BJ (cell line): ENCODE measurements around the gene SAP130. TPM values are rescaled to one million over a fixed set of nuclear protein-coding genes. Genes with fewer than 3 reads are reported as not detected.

ENCODE experiments used
- CTCF ChIA-PET: fragments of 350-600 bp; formaldehyde crosslinking; extraction: SDS; loops from one replicate; lab custom pipeline; 2021; ENCODE audit warnings: antibody characterized with exemption, inconsistent platforms; lab: Yijun Ruan, JAX
- POLR2A ChIA-PET: fragments of 300-600 bp; sonication (Branson Sonifier 250); formaldehyde crosslinking; extraction: SDS; loops from one replicate; lab custom pipeline; 2021; ENCODE audit warnings: antibody characterized with exemption; lab: Charles Lee
- DNase-seq: peaks from one replicate; pipeline ENCODE4 v3.0.0-alpha.2; 2011; ENCODE audit warnings: low read depth
- H3K27me3 ChIP-seq: 2 replicates; pipeline ENCODE4 v1.6.0; 2011; ENCODE audit warnings: low read length; ENCODE audit not compliant: control insufficient read depth, insufficient read depth
- H3K36me3 ChIP-seq: 2 replicates; pipeline ENCODE4 v1.5.1; 2011; ENCODE audit warnings: low read length; ENCODE audit not compliant: control insufficient read depth, insufficient read depth
- H3K4me3 ChIP-seq: 2 replicates; pipeline ENCODE4 v1.5.1; 2011; ENCODE audit warnings: low read depth, mild to moderate bottlenecking, control low read depth, low read length
- CTCF ChIP-seq: IDR thresholded peaks from 2 replicates; pipeline ENCODE4 v1.5.1; 2011; ENCODE audit warnings: low read depth, mild to moderate bottlenecking, control low read depth, inconsistent platforms, low read length, moderate library complexity; ENCODE audit not compliant: insufficient read depth
- polyA plus RNA-seq: library from polyadenylated mRNA; depleted of rRNA; stranded (reverse); fragments of >200 nt; gene quantifications from 2 replicates; pipeline ENCODE4 v1.2.3, GENCODE V29; 2011

Gene SAP130
- polyA plus RNA-seq, 1 experiment = 20.4 TPM

GRCh38 chr2:127954857-127955256 lies 73.0 kb downstream of the SAP130 start:
- no peak for DNase-seq
- no peaks in the 10 kb centered on the region for H3K27me3 ChIP-seq
- H3K36me3 ChIP-seq = peaks cover 12% of the 10 kb centered on the region
- ChIA-PET POLR2A (no interaction called here), CTCF (interaction anchor here (0.6 kb wide), 1 partner anchor 10 kb away, joined by 3 read pairs; no protein-coding TSS in a partner anchor)
- no peak for TF ChIP-seq CTCF
- H3K4me3 ChIP-seq = no peak overlapping the region

DNA sequence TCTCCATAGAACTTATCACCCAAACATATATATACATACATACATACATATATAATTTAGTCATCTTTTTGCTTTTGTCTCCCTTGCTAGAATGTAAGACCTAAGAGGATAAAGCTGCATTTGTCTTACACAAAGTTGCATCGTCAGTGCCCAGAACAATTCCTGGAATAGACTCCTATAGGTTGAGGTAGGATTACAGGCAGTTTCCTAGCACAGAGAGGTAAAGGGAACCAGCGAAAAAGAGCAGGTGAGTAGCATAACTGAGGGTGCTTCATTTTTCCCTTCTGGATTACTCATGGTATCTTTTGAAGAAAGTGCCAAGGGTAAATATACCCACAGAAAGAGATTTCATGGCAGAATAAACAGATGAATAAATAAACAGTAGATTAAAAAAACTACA lies 74.0 kb downstream of the SAP130 start:
- ChIA-PET POLR2A (no interaction called here), CTCF (no interaction called here)
- Histone ChIP-seq H3K36me3 (peaks cover 12% of the 10 kb centered on the region), H3K27me3 (no peaks in the 10 kb centered on the region), H3K4me3 (no peak overlapping the region)
- no peak for DNase-seq
- TF ChIP-seq CTCF = no peak

- ChIA-PET CTCF (interaction anchor here (0.6 kb wide), 1 partner anchor 58 kb away, joined by 3 read pairs; no protein-coding TSS in a partner anchor), POLR2A (no interaction called here)
- Histone ChIP-seq H3K4me3 (no peak overlapping the region), H3K27me3 (no peaks in the 10 kb centered on the region), H3K36me3 (peaks cover 12% of the 10 kb centered on the region)
- no peak for DNase-seq
- no peak for TF ChIP-seq CTCF
These were observed 74.6 kb downstream of the SAP130 start for GRCh38 chr2:127953128-127953718.

DNA sequence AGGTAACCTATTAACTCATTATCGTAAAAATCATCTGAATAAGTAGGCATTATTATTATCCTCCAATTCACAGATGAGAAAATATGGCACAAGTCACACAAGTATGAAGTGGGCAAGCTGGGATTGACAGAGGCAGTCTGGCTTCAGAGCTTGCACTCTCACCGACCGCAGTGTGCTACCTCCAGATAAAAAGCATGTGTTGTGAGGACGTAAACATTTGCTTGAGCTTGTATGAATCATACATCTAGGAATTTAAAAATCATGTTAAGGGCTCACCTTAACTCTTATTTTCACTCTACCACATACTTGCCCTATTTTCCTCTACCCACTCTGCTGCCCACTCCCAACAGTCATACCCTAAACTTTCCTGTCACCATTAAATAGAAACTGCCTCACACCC lies 76.8 kb downstream of the SAP130 start:
- Histone ChIP-seq H3K4me3 (no peak overlapping the region), H3K36me3 (peaks cover 15% of the 10 kb centered on the region), H3K27me3 (no peaks in the 10 kb centered on the region)
- no peak for DNase-seq
- ChIA-PET CTCF (no interaction called here), POLR2A (no interaction called here)
- TF ChIP-seq CTCF = no peak

DNA sequence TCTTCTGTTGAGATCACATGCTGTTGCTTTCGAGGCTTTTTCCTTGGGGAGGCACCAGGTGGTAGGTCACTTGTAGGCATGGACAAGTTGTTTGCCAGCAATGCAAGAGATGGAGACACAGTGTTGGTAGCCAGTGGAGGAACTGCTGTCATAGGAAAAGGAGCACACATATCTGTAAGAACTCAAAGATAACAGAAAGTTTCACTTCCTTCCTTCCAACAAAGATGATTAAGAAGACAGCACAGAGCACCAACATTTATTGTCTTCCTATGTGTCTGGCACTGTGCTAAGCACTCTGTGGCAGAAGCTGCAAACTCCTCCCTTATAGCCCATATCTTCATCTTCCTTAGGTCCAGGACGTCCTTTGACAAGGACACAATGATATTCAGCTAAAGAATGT lies 77.6 kb downstream of the SAP130 start:
- no peak overlapping the region for H3K4me3 ChIP-seq
- ChIA-PET CTCF (no interaction called here), POLR2A (no interaction called here)
- TF ChIP-seq CTCF = no peak
- no peak for DNase-seq
- H3K27me3 ChIP-seq = no peaks in the 10 kb centered on the region
- H3K36me3 ChIP-seq = peaks cover 15% of the 10 kb centered on the region
